ENCODE measurements around the gene EXOC3.

DNA sequence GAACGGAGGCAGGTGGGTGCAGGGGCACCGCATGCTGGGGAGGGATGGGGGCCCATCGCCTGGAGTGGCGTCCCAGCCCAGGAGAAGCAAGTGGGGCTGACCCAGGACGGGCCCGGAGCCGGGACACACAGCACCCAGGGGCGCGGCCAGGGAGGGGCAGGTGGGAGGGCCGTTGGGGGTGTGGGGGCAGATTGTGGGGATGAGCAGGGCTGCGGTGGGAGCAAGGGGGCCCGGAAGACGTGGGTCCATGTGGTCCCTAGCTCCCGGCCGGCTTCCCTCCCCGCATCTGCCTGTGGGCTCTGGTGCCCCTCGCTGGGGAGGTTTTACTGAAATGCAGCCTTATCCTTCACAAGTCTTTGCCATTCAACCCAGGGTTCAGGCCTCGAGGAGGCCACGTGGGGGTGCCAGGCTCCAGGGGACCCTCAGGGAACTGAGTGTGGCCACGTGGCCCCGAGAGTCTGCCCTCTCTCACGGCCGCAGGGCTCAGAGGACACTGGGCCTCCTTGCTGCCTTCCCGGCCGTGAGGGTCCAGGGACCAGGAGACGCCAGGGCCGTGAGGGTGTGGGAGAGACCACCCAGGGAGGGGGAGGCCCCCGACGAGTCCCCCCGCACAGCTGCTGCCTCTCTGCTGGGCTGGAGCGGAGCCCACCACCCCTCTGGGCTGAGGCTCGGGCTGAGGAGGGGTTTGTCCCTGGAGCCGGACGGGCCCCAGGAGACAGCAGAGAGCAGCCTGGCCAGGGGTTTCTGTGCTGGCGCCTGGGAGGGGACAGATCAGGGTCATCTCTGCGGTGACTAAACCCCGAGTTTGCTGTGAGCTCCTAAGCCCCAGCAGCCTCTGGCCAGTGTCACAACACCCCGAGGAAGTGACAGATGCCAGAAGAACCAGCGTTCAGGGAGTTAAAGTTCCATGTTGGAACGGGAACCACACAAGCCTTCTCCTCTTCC, 46.0 kb downstream of the EXOC3 start:
- TF ChIP-seq CTCF (conservative IDR thresholded peaks at IDR 0.05; ENCODE audit: low read length) (no peak), EZH2phosphoT487 (IDR thresholded peaks at IDR 0.05; ENCODE audit: borderline replicate concordance) (no peak)
